D721Med (cell line): ENCODE measurements around the gene GDF7.

Experiments used
- DNase-seq: peaks from one replicate; pipeline ENCODE4 v3.0.0; 2011; ENCODE audit warnings: low spot score; ENCODE audit not compliant: insufficient read length
- FAIRE-seq: peaks from 2 replicates; lab custom pipeline; 2011; peaks lifted over from hg19 to GRCh38; lab: Jason Lieb, UNC
- CTCF ChIP-seq: IDR thresholded peaks from 2 replicates; pipeline ENCODE4 v1.5.1; 2012; ENCODE audit warnings: mild to moderate bottlenecking, control low read depth; ENCODE audit not compliant: insufficient read depth; ENCODE audit errors: missing control alignments

GDF7 gene

GRCh38 chr2:20624156-20624883 is 42.6 kb upstream of the GDF7 start:
- DNase-seq (no peak), FAIRE-seq (no peak)
- TF ChIP-seq CTCF, result no peak

GRCh38 chr2:20624884-20625485 is 42.0 kb upstream of the GDF7 start:
- TF ChIP-seq CTCF, result no peak
- no peak for DNase-seq

GRCh38 chr2:20625491-20626391 is 41.2 kb upstream of the GDF7 start:
- TF ChIP-seq CTCF, result no peak
- DNase-seq, result no peak
- FAIRE-seq, result no peak

More at GRCh38 chr2:20624884-20625485, 42.0 kb upstream of the GDF7 start:
- FAIRE-seq, result no peak

GRCh38 chr2:20626392-20626697 is 40.6 kb upstream of the GDF7 start:
- no peak for FAIRE-seq
- no peak for TF ChIP-seq CTCF
- no peak for DNase-seq

GRCh38 chr2:20626698-20627513 is 40.0 kb upstream of the GDF7 start:
- no peak for FAIRE-seq
- TF ChIP-seq CTCF, result no peak

GRCh38 chr2:20627712-20628380 is 39.1 kb upstream of the GDF7 start:
- FAIRE-seq (no peak), DNase-seq (no peak)
- no peak for TF ChIP-seq CTCF

More at GRCh38 chr2:20626698-20627513, 40.0 kb upstream of the GDF7 start:
- no peak for DNase-seq
